Mammary epithelial cell (primary cell): ENCODE data around the gene RPL31.

ENCODE experiments used
- EZH2 ChIP-seq: IDR thresholded peaks from 2 replicates; pipeline ENCODE4 v1.6.1; 2012; ENCODE audit warnings: low read length, inconsistent platforms, borderline replicate concordance
- TF ChIP-seq, protein P1 (sequence below), 2 donors: IDR thresholded peaks in 1 of 2; conservative IDR thresholded peaks in 1 of 2; 2 replicates each; pipeline ENCODE4 v1.5.1; 2011 to 2012; ENCODE audit warnings: inconsistent platforms in 2 of 2, low read length in 2 of 2, mild to moderate bottlenecking in 2 of 2, control low read depth in 1 of 2, low read depth in 1 of 2; ENCODE audit not compliant: insufficient read depth in 1 of 2; ENCODE audit errors: extremely low read depth in 1 of 2

DNA sequence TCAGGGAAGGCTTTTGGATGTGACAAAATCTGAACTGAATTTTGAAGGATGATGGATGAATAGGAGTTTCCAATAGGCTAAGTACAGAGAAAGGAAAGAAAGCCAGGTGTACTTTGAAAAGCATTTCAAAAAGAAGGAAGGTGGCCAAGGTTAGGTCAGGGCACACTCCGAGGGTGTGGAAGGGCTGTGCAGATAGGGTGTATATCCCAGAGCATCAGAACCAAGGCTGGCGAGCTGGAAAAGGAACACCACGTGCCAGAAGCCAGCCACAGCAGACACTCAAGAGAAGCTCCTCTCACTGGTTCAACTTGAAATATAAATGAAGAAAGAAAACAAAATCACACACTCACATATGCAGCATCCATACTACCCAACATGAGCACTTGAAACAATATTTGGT, 51.0 kb downstream of the RPL31 start:
- TF ChIP-seq, protein P1, sequence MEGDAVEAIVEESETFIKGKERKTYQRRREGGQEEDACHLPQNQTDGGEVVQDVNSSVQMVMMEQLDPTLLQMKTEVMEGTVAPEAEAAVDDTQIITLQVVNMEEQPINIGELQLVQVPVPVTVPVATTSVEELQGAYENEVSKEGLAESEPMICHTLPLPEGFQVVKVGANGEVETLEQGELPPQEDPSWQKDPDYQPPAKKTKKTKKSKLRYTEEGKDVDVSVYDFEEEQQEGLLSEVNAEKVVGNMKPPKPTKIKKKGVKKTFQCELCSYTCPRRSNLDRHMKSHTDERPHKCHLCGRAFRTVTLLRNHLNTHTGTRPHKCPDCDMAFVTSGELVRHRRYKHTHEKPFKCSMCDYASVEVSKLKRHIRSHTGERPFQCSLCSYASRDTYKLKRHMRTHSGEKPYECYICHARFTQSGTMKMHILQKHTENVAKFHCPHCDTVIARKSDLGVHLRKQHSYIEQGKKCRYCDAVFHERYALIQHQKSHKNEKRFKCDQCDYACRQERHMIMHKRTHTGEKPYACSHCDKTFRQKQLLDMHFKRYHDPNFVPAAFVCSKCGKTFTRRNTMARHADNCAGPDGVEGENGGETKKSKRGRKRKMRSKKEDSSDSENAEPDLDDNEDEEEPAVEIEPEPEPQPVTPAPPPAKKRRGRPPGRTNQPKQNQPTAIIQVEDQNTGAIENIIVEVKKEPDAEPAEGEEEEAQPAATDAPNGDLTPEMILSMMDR (conservative IDR thresholded peaks at IDR 0.05 in 1 of 2, IDR thresholded peaks at IDR 0.05 in 1 of 2; ENCODE audit: extremely low read depth in 1 of 2, insufficient read depth in 1 of 2, low read depth in 1 of 2, low read length in 2 of 2) = no peak
- no peak for TF ChIP-seq EZH2
